K562 (cell line): ENCODE results near the gene TMEFF1. TPM values are rescaled to one million over a fixed set of nuclear protein-coding genes. Genes with fewer than 3 reads are reported as not detected.

Source experiments
- ATAC-seq: fragments of 200-7000 bp; cut with Tn5 transposase; 3 replicates; pipeline ENCODE4 v1.9.1; 2020; ENCODE audit warnings: moderate library complexity
- BruUV-seq: library from RNA; stranded (reverse); fragments of 400-500 nt; replicated peaks from 2 replicates; lab custom pipeline; 2021; lab: Mats Ljungman, UMichigan
- CTCF ChIA-PET: fragments of 300-600 bp; formaldehyde crosslinking; extraction: SDS; loops from one replicate; lab custom pipeline; 2021; ENCODE audit warnings: low intra/inter-chr PET ratio; lab: Yijun Ruan, JAX
- POLR2A ChIA-PET: fragments of 300-600, 350-650 bp; sonication (Branson Sonifier 250); formaldehyde crosslinking; extraction: SDS; loops from one replicate; lab custom pipeline; 2021; ENCODE audit warnings: antibody characterized with exemption, inconsistent platforms; lab: Yijun Ruan, JAX
- DNase-seq, 4 experiments: peaks; one replicate each; pipeline versions ENCODE4 v3.0.0 to v3.0.0-alpha.2; 2011 to 2018; ENCODE audit warnings: low spot score in 3 of 4, mixed read lengths in 3 of 4; ENCODE audit errors: extremely low read depth in 1 of 4
- FAIRE-seq: peaks from 2 replicates; lab custom pipeline; 2011; peaks lifted over from hg19 to GRCh38; lab: Jason Lieb, UNC
- H2AFZ ChIP-seq: 2 replicates; pipeline ENCODE4 v1.6.0; 2011; ENCODE audit warnings: low read depth, low read length, control low read depth, inconsistent platforms
- H3K27ac ChIP-seq: fragments of 200-600 bp; 3 replicates; pipeline ENCODE4 v1.8.0; 2011; ENCODE audit warnings: low read depth, mild to moderate bottlenecking, control low read depth, inconsistent platforms, low read length, moderate library complexity, mixed read lengths; ENCODE audit errors: extremely low read depth
- H3K27me3 ChIP-seq, 2 experiments: fragments of 300-600 bp in 1 of 2; 2 replicates in 1 of 2; 3 replicates in 1 of 2; pipeline versions ENCODE4 v1.6.0 to v1.8.0; 2011; ENCODE audit warnings: inconsistent platforms in 2 of 2, low read length in 2 of 2, mild to moderate bottlenecking in 1 of 2, mixed read lengths in 1 of 2, moderate library complexity in 1 of 2; ENCODE audit not compliant: control insufficient read depth in 2 of 2, insufficient read depth in 2 of 2
- H3K36me3 ChIP-seq: fragments of 300-600 bp; 3 replicates; pipeline ENCODE4 v1.8.0; 2011; ENCODE audit warnings: mild to moderate bottlenecking, low read length, inconsistent platforms; ENCODE audit not compliant: control insufficient read depth, insufficient read depth
- H3K4me1 ChIP-seq, 2 experiments: fragments of 200-600 bp in 1 of 2; replicated peaks in 1 of 2; 2 replicates in 1 of 2; 3 replicates in 1 of 2; pipeline versions ENCODE4 v1.5.1 to v1.8.0; 2011; ENCODE audit warnings: inconsistent platforms in 2 of 2, low read length in 2 of 2, mild to moderate bottlenecking in 1 of 2, mixed read lengths in 1 of 2, moderate library complexity in 1 of 2; ENCODE audit not compliant: control insufficient read depth in 2 of 2, insufficient read depth in 2 of 2
- H3K4me2 ChIP-seq: 2 replicates; pipeline ENCODE4 v1.6.1; 2011; ENCODE audit warnings: low read length, control low read depth, inconsistent platforms, mixed read lengths; ENCODE audit not compliant: insufficient read depth
- H3K4me3 ChIP-seq: fragments of 200-600 bp; sonication (generic), shearing (Covaris generic); 2 replicates; pipeline ENCODE4 v1.5.1; 2016; ENCODE audit warnings: control low read depth, inconsistent platforms
- H3K79me2 ChIP-seq: fragments of 200-600 bp; 3 replicates; pipeline ENCODE4 v1.8.0; 2011; ENCODE audit warnings: low read length, inconsistent platforms; ENCODE audit not compliant: control insufficient read depth, insufficient read depth
- H3K9ac ChIP-seq, 2 experiments: 2 replicates each; pipeline versions ENCODE4 v1.6.0 to v1.6.1; 2011; ENCODE audit warnings: low read depth in 2 of 2, low read length in 2 of 2, control low read depth in 1 of 2, inconsistent platforms in 1 of 2, mild to moderate bottlenecking in 1 of 2, mixed read lengths in 1 of 2; ENCODE audit not compliant: insufficient read depth in 1 of 2
- H3K9me1 ChIP-seq: one replicate; pipeline ENCODE4 v1.6.0; 2011; ENCODE audit warnings: inconsistent platforms, mild to moderate bottlenecking, low read length, moderate library complexity; ENCODE audit not compliant: control insufficient read depth, insufficient read depth
- H3K9me3 ChIP-seq: replicated peaks from 2 replicates; pipeline ENCODE4 v1.5.1; 2011; ENCODE audit warnings: low read depth, low read length, inconsistent platforms; ENCODE audit not compliant: control insufficient read depth, insufficient read depth
- H4K20me1 ChIP-seq: replicated peaks from 2 replicates; pipeline ENCODE4 v1.6.1; 2011; ENCODE audit warnings: low read length, inconsistent platforms, mixed read lengths; ENCODE audit not compliant: control insufficient read depth, insufficient read depth
- FOXK1 ChIP-seq: sonication (generic); formaldehyde crosslinking; IDR thresholded peaks from 2 replicates; pipeline ENCODE4 v1.8.0; 2022; ENCODE audit warnings: missing genetic modification reagents, mild to moderate bottlenecking, borderline replicate concordance
- OTX1 ChIP-seq: fragments of 450-650 bp; formaldehyde crosslinking; IDR thresholded peaks from 2 replicates; pipeline ENCODE4 v1.4.0; 2022; ENCODE audit warnings: mild to moderate bottlenecking
- POLR2G ChIP-seq: fragments of 200-400 bp; formaldehyde crosslinking; IDR thresholded peaks from 2 replicates; pipeline ENCODE4 v1.6.1; 2017; ENCODE audit warnings: low read depth, mild to moderate bottlenecking, antibody characterized with exemption, low read length, moderate library complexity
- TAF15 ChIP-seq: fragments of 200-400 bp; formaldehyde crosslinking; IDR thresholded peaks from 2 replicates; pipeline ENCODE4 v1.6.1; 2017; ENCODE audit warnings: mild to moderate bottlenecking, low read depth, low read length, moderate library complexity
- WGBS: fragments of 100-300 bp; shearing (Covaris generic); methylation state at CpG from one replicate; pipeline ENCODE4 v1.1.6; 2016; ENCODE audit warnings: low coverage, mixed read lengths; ENCODE audit not compliant: insufficient coverage; ENCODE audit errors: missing lambda C conversion rate; 5-methylcytosine and 5-hydroxymethylcytosine counted together
- in situ Hi-C: fragments of 300-500 bp; cut with MboI; formaldehyde crosslinking; loops from 4 replicates; pipeline ENCODE4 v1.15.0; 2018; ENCODE audit warnings: inconsistent platforms, mixed read lengths
- intact Hi-C: fragments of 100-400 bp; cut with micrococcal nuclease; formaldehyde crosslinking; loops from 2 replicates; pipeline ENCODE4 v1.14.2; 2022
- polyA plus RNA-seq, 8 experiments: library from polyadenylated mRNA; depleted of rRNA in 4 of 8; stranded (reverse) in 5 of 8; unstranded in 3 of 8; fragments of >200 nt; fragmentation: Nextera tagmentation in 2 of 8; fragmentation: Illumina TruSeq in 1 of 8; extraction: Ambion mirVana in 2 of 8; extraction: Trizol in 1 of 8; gene quantifications; 2 replicates each; pipeline versions ENCODE4 v1.2.1 to v1.2.3, GENCODE V29; 2011 to 2014; ENCODE audit warnings: inconsistent platforms in 1 of 8, missing spikeins in 1 of 8
- total RNA-seq, 7 experiments: library from RNA; depleted of rRNA in 6 of 7; stranded (reverse); fragments of >200 nt in 6 of 7; fragmentation: Illumina TruSeq in 2 of 7; extraction: Trizol in 2 of 7; gene quantifications; 2 replicates each; pipeline versions ENCODE4 v1.2.1 to v1.2.3, GENCODE V29; 2011 to 2021; ENCODE audit warnings: low replicate concordance in 1 of 7
- TF ChIP-seq, protein P1 (sequence below), 3 experiments: fragments of 200-800 bp in 1 of 3; fragments of 250-450 bp in 1 of 3; fragments of 450-650 bp in 1 of 3; sonication (Bioruptor Pico) in 1 of 3; sonication (Bioruptor generic) in 1 of 3; formaldehyde crosslinking in 1 of 3; IDR thresholded peaks; 2 replicates each; pipeline versions ENCODE4 v1.6.1 to v1.8.0; 2016 to 2022; ENCODE audit warnings: mild to moderate bottlenecking in 2 of 3, missing genetic modification characterization in 2 of 3, missing compliant biosample characterization in 1 of 3, moderate library complexity in 1 of 3

Gene TMEFF1
- total and polyA plus RNA-seq, 9 of the 15 experiments (the other 6 are each of a cell fraction or from before 2014, with no cell fraction given): 0.07 to 1.1 (median 0.28) TPM; not detected in 2

DNA sequence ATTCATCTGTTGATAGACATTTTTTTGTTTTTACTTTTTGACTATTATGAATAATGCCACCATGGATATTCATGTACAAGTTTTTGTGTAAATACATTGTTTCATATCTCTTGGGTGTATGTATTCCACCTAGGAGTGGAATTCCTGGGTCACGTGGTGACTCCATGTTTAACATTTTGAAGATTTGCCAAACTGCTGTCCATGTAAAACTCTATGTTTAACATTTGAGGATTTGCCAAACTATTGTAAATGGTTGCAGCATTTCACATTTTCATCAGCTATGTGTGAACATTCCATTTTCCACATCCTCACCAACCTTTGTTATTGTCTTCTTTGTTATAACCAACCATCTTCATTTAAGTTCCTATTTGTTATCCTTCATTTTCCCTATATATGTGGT lies 12.2 kb downstream of the TMEFF1 start:
- no peaks in the 10 kb centered on the region for H3K4me1 ChIP-seq
- no peak overlapping the region for H2AFZ ChIP-seq
- no peak overlapping the region for H3K4me3 ChIP-seq
- ChIA-PET CTCF (no interaction called here), POLR2A (interaction anchor here (1.2 kb wide), 2 partner anchors 14 to 18 kb away, joined by 3 to 5 read pairs; no protein-coding TSS in a partner anchor)
- in situ Hi-C loops: no loop called here
- H3K9ac ChIP-seq: no peak overlapping the region
- H3K4me2 ChIP-seq: no peak overlapping the region
- intact Hi-C loops: no loop called here
- no peak overlapping the region for H3K27ac ChIP-seq
- no peaks in the 10 kb centered on the region for H3K79me2 ChIP-seq
- no peaks in the 10 kb centered on the region for H4K20me1 ChIP-seq
- FAIRE-seq (no peak), DNase-seq (no peak)
- H3K27me3 ChIP-seq: peaks cover 3 to 5% of the 10 kb centered on the region in 2 experiments; a peak in 1 of 5 replicates
- no peak for TF ChIP-seq TAF15
- TF ChIP-seq POLR2G: no peak
- TF ChIP-seq, protein P1, sequence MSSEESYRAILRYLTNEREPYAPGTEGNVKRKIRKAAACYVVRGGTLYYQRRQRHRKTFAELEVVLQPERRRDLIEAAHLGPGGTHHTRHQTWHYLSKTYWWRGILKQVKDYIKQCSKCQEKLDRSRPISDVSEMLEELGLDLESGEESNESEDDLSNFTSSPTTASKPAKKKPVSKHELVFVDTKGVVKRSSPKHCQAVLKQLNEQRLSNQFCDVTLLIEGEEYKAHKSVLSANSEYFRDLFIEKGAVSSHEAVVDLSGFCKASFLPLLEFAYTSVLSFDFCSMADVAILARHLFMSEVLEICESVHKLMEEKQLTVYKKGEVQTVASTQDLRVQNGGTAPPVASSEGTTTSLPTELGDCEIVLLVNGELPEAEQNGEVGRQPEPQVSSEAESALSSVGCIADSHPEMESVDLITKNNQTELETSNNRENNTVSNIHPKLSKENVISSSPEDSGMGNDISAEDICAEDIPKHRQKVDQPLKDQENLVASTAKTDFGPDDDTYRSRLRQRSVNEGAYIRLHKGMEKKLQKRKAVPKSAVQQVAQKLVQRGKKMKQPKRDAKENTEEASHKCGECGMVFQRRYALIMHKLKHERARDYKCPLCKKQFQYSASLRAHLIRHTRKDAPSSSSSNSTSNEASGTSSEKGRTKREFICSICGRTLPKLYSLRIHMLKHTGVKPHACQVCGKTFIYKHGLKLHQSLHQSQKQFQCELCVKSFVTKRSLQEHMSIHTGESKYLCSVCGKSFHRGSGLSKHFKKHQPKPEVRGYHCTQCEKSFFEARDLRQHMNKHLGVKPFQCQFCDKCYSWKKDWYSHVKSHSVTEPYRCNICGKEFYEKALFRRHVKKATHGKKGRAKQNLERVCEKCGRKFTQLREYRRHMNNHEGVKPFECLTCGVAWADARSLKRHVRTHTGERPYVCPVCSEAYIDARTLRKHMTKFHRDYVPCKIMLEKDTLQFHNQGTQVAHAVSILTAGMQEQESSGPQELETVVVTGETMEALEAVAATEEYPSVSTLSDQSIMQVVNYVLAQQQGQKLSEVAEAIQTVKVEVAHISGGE (CRISPR knock-in tag; IDR thresholded peaks at IDR 0.05): no peak
- TF ChIP-seq OTX1 (CRISPR knock-in tag): no peak
- TF ChIP-seq FOXK1 (CRISPR knock-in tag): no peak
- TF ChIP-seq, all 486 proteins: peak for 0
- H3K9me1 ChIP-seq: no peaks in the 10 kb centered on the region
- H3K36me3 ChIP-seq: no peaks in the 10 kb centered on the region
- H3K9me3 ChIP-seq: no peaks in the 10 kb centered on the region
- no TSS peak for BruUV-seq
- 21% methylated on average over 1 of the region's 1 CpG for WGBS
- ATAC-seq: no peak
